Glutamatergic neuron (in vitro differentiated cells): ENCODE results near the gene DGKB. TPM values are rescaled to one million over a fixed set of nuclear protein-coding genes. Genes with fewer than 3 reads are reported as not detected.

Experiments used
- DNase-seq: peaks from one replicate; pipeline ENCODE4 v3.0.0; 2022
- H3K27ac Mint-ChIP-seq: one replicate; pipeline ENCODE4 v1.8.0; 2020; ENCODE audit warnings: mild to moderate bottlenecking, mixed read lengths, inconsistent platforms; ENCODE audit not compliant: unreplicated experiment
- H3K27me3 Mint-ChIP-seq: one replicate; pipeline ENCODE4 v1.8.0; 2020; ENCODE audit warnings: mild to moderate bottlenecking, moderate library complexity, mixed read lengths, inconsistent platforms; ENCODE audit not compliant: unreplicated experiment
- H3K36me3 Mint-ChIP-seq: one replicate; pipeline ENCODE4 v1.8.0; 2020; ENCODE audit warnings: mild to moderate bottlenecking, mixed read lengths, inconsistent platforms; ENCODE audit not compliant: unreplicated experiment
- H3K4me1 Mint-ChIP-seq: one replicate; pipeline ENCODE4 v1.8.0; 2020; ENCODE audit warnings: mild to moderate bottlenecking, low read depth, mixed read lengths, inconsistent platforms; ENCODE audit not compliant: unreplicated experiment
- H3K4me3 Mint-ChIP-seq: one replicate; pipeline ENCODE4 v1.8.0; 2020; ENCODE audit warnings: mild to moderate bottlenecking, mixed read lengths, inconsistent platforms; ENCODE audit not compliant: unreplicated experiment
- H3K9me3 Mint-ChIP-seq: one replicate; pipeline ENCODE4 v1.8.0; 2020; ENCODE audit warnings: mild to moderate bottlenecking, moderate library complexity, mixed read lengths, inconsistent platforms; ENCODE audit not compliant: unreplicated experiment
- CTCF ChIP-seq: fragments of 200-600 bp; sonication (generic); IDR thresholded peaks from one replicate; pipeline ENCODE4 v1.5.0; 2021; ENCODE audit not compliant: partially characterized antibody, unreplicated experiment
- total RNA-seq: library from RNA; stranded (reverse); fragmentation: NEBNext Ultra II Directional; extraction: Animal tissue kit (Norgen Biotek cat#: 25700); gene quantifications from one replicate; pipeline ENCODE4 v1.2.1, GENCODE V29; 2021; ENCODE audit not compliant: unreplicated experiment

The DGKB gene
- total RNA-seq, 1 donor from 2014 or later = 57.8 TPM

- no peak for DNase-seq
- no peaks in the 10 kb centered on the region for H3K27me3 Mint-ChIP-seq
- H3K36me3 Mint-ChIP-seq = peaks cover 8% of the 10 kb centered on the region
- no peak for TF ChIP-seq CTCF
- H3K4me1 Mint-ChIP-seq = no peaks in the 10 kb centered on the region
- H3K27ac Mint-ChIP-seq = no peak overlapping the region
- H3K9me3 Mint-ChIP-seq = peaks cover 4% of the 10 kb centered on the region
- no peak overlapping the region for H3K4me3 Mint-ChIP-seq
These were observed 707.5 kb downstream of the DGKB start for GRCh38 chr7:14195079-14195478.

- TF ChIP-seq CTCF = no peak
- Mint-ChIP-seq H3K9me3 (peaks cover 1% of the 10 kb centered on the region), H3K27ac (no peak overlapping the region), H3K36me3 (no peaks in the 10 kb centered on the region), H3K4me1 (no peaks in the 10 kb centered on the region), H3K4me3 (no peak overlapping the region), H3K27me3 (no peaks in the 10 kb centered on the region)
- DNase-seq = no peak
These were observed 710.9 kb downstream of the DGKB start for GRCh38 chr7:14191686-14192098.

- Mint-ChIP-seq H3K4me3 (no peak overlapping the region), H3K9me3 (no peaks in the 10 kb centered on the region), H3K27me3 (peaks cover 2% of the 10 kb centered on the region), H3K27ac (no peak overlapping the region), H3K4me1 (peaks cover 9% of the 10 kb centered on the region), H3K36me3 (no peaks in the 10 kb centered on the region)
- no peak for DNase-seq
- no peak for TF ChIP-seq CTCF
These were observed 718.2 kb downstream of the DGKB start for GRCh38 chr7:14184292-14184864.

GRCh38 chr7:14179781-14180180 lies 722.8 kb downstream of the DGKB start:
- no peak for TF ChIP-seq CTCF
- Mint-ChIP-seq H3K9me3 (no peaks in the 10 kb centered on the region), H3K4me3 (no peak overlapping the region), H3K4me1 (peaks cover 13% of the 10 kb centered on the region), H3K27ac (no peak overlapping the region), H3K36me3 (no peaks in the 10 kb centered on the region), H3K27me3 (no peaks in the 10 kb centered on the region)
- DNase-seq = no peak

GRCh38 chr7:14177876-14178275 lies 724.7 kb downstream of the DGKB start:
- no peak overlapping the region for H3K4me3 Mint-ChIP-seq
- no peak overlapping the region for H3K27ac Mint-ChIP-seq
- DNase-seq = no peak
- H3K27me3 Mint-ChIP-seq = peaks cover 3% of the 10 kb centered on the region
- H3K36me3 Mint-ChIP-seq = no peaks in the 10 kb centered on the region
- no peak for TF ChIP-seq CTCF
- peaks cover 13% of the 10 kb centered on the region for H3K4me1 Mint-ChIP-seq
- no peaks in the 10 kb centered on the region for H3K9me3 Mint-ChIP-seq
